ENCODE measurements around the gene VN1R2.
"Not testable (repeated sequence)": the region's sequence is repeated elsewhere in the genome, so short reads cannot be mapped to it uniquely, and the experiment has no call there.

VN1R2 gene

GRCh38 chr19:53254411-53255341 is 3.4 kb upstream of the VN1R2 start, which contains the start of gene ZNF677:
ZNF677 (minus strand) TSS chr19:53254873; CDS start chr19:53251550, 3,323 bp downstream.
- Histone ChIP-seq H3K9me2 (replicated peaks; ENCODE audit: low read depth, low read length) (no peaks in the 10 kb centered on the region), H3K4me2 (ENCODE audit: low read depth, low read length, poor library complexity, severe bottlenecking) (no peak within 1 kb of the TSS), H3K9me3 (ENCODE audit: insufficient read depth, low read depth, low read length) (peaks cover 3% of the 10 kb centered on the region; the same call in 1 of the 2 replicates), H3K9ac (ENCODE audit: low read depth, low read length, poor library complexity, severe bottlenecking) (no peak within 1 kb of the TSS), H2AFZ (ENCODE audit: low read length) (no peak within 1 kb of the TSS), H3F3A (ENCODE audit: low read depth) (no peaks in the 10 kb centered on the region), H3K79me2 (ENCODE audit: insufficient read depth, low read length) (no peaks in the 10 kb centered on the region), H4K20me1 (ENCODE audit: insufficient read depth, low read length, poor library complexity, severe bottlenecking) (no peaks in the 10 kb centered on the region), H3K36me3 (ENCODE audit: insufficient read depth, low read length) (no peaks in the 10 kb centered on the region), H3K4me1 (ENCODE audit: insufficient read depth, low read length, poor library complexity, severe bottlenecking) (no peaks in the 10 kb centered on the region), H3K27me3 (ENCODE audit: insufficient read depth, low read length, poor library complexity, severe bottlenecking) (no peaks in the 10 kb centered on the region), H3K4me3 (ENCODE audit: low read length, poor library complexity, severe bottlenecking) (no peak within 1 kb of the TSS)
- TF ChIP-seq EZH2phosphoT487 (IDR thresholded peaks at IDR 0.05; ENCODE audit: borderline replicate concordance) (no peak), CTCF (conservative IDR thresholded peaks at IDR 0.05; ENCODE audit: low read length) (no peak)

- not testable (repeated sequence) for H3K9me3 ChIP-seq (ENCODE audit: insufficient read depth, low read depth, low read length); H3K9me2 ChIP-seq (replicated peaks; ENCODE audit: low read depth, low read length); H4K20me1 ChIP-seq (ENCODE audit: insufficient read depth, low read length, poor library complexity, severe bottlenecking); H3K27me3 ChIP-seq (ENCODE audit: insufficient read depth, low read length, poor library complexity, severe bottlenecking); H2AFZ ChIP-seq (ENCODE audit: low read length); H3K9ac ChIP-seq (ENCODE audit: low read depth, low read length, poor library complexity, severe bottlenecking); H3K4me1 ChIP-seq (ENCODE audit: insufficient read depth, low read length, poor library complexity, severe bottlenecking); H3K4me3 ChIP-seq (ENCODE audit: low read length, poor library complexity, severe bottlenecking); H3F3A ChIP-seq (ENCODE audit: low read depth); H3K79me2 ChIP-seq (ENCODE audit: insufficient read depth, low read length); H3K36me3 ChIP-seq (ENCODE audit: insufficient read depth, low read length); H3K4me2 ChIP-seq (ENCODE audit: low read depth, low read length, poor library complexity, severe bottlenecking)
Measured at GRCh38 chr19:53267623-53268022, 9.5 kb downstream of the VN1R2 start, which contains the start of gene VN1R4. VN1R4 (minus strand) TSS chr19:53267723; CDS start chr19:53267665, 58 bp downstream.

GRCh38 chr19:53269861-53270260 is 11.8 kb downstream of the VN1R2 start:
- H3K4me1 ChIP-seq (ENCODE audit: insufficient read depth, low read length, poor library complexity, severe bottlenecking); H3K9me2 ChIP-seq (replicated peaks; ENCODE audit: low read depth, low read length); H3K36me3 ChIP-seq (ENCODE audit: insufficient read depth, low read length); H3K9ac ChIP-seq (ENCODE audit: low read depth, low read length, poor library complexity, severe bottlenecking); H3K4me2 ChIP-seq (ENCODE audit: low read depth, low read length, poor library complexity, severe bottlenecking); H3F3A ChIP-seq (ENCODE audit: low read depth); H2AFZ ChIP-seq (ENCODE audit: low read length); H3K4me3 ChIP-seq (ENCODE audit: low read length, poor library complexity, severe bottlenecking); H4K20me1 ChIP-seq (ENCODE audit: insufficient read depth, low read length, poor library complexity, severe bottlenecking); H3K79me2 ChIP-seq (ENCODE audit: insufficient read depth, low read length); H3K27me3 ChIP-seq (ENCODE audit: insufficient read depth, low read length, poor library complexity, severe bottlenecking); H3K9me3 ChIP-seq (ENCODE audit: insufficient read depth, low read depth, low read length): not testable (repeated sequence)

GRCh38 chr19:53272044-53272443 is 14.0 kb downstream of the VN1R2 start:
- Histone ChIP-seq H3K36me3 (ENCODE audit: insufficient read depth, low read length) (no peaks in the 10 kb centered on the region), H3K4me1 (ENCODE audit: insufficient read depth, low read length, poor library complexity, severe bottlenecking) (no peaks in the 10 kb centered on the region), H2AFZ (ENCODE audit: low read length) (no peak overlapping the region), H3K27me3 (ENCODE audit: insufficient read depth, low read length, poor library complexity, severe bottlenecking) (no peaks in the 10 kb centered on the region), H3K4me3 (ENCODE audit: low read length, poor library complexity, severe bottlenecking) (no peak overlapping the region), H3K4me2 (ENCODE audit: low read depth, low read length, poor library complexity, severe bottlenecking) (no peak overlapping the region), H3K79me2 (ENCODE audit: insufficient read depth, low read length) (no peaks in the 10 kb centered on the region), H3K9ac (ENCODE audit: low read depth, low read length, poor library complexity, severe bottlenecking) (no peak overlapping the region), H3K9me2 (replicated peaks; ENCODE audit: low read depth, low read length) (no peaks in the 10 kb centered on the region), H4K20me1 (ENCODE audit: insufficient read depth, low read length, poor library complexity, severe bottlenecking) (no peaks in the 10 kb centered on the region), H3K9me3 (ENCODE audit: insufficient read depth, low read depth, low read length) (no peaks in the 10 kb centered on the region), H3F3A (ENCODE audit: low read depth) (no peaks in the 10 kb centered on the region)
- TF ChIP-seq CTCF (conservative IDR thresholded peaks at IDR 0.05; ENCODE audit: low read length) (no peak), EZH2phosphoT487 (IDR thresholded peaks at IDR 0.05; ENCODE audit: borderline replicate concordance) (no peak)
